Endothelial cell of umbilical vein (primary cell): ENCODE results near the gene PRDM12. TPM values are rescaled to one million over a fixed set of nuclear protein-coding genes. Genes with fewer than 3 reads are reported as not detected.

Experiments used
- BruUV-seq: library from RNA; stranded (reverse); fragments of 400-500 nt; replicated peaks from 2 replicates; lab custom pipeline; 2021; lab: Mats Ljungman, UMichigan
- CTCF ChIA-PET: fragments of 300-600, 350-600 bp; sonication (Branson Sonifier 250); formaldehyde crosslinking; loops from one replicate; lab custom pipeline; 2021; ENCODE audit warnings: antibody characterized with exemption, inconsistent platforms; lab: Charles Lee
- POLR2A ChIA-PET: fragments of 300-600, 350-600 bp; sonication (Branson Sonifier 250); formaldehyde crosslinking; loops from one replicate; lab custom pipeline; 2021; ENCODE audit warnings: antibody characterized with exemption, inconsistent platforms; lab: Charles Lee
- DNase-seq: peaks from one replicate; pipeline ENCODE4 v3.0.0-alpha.2; 2011; ENCODE audit warnings: low read depth, low spot score
- FAIRE-seq: peaks from 2 replicates; lab custom pipeline; 2011; peaks lifted over from hg19 to GRCh38; lab: Jason Lieb, UNC
- H2AFZ ChIP-seq: 2 replicates; pipeline ENCODE4 v1.6.0; 2012; ENCODE audit warnings: low read depth, low read length, control low read depth, inconsistent platforms
- H3K27ac ChIP-seq: 2 replicates; pipeline ENCODE4 v1.5.1; 2011; ENCODE audit warnings: low read depth, mild to moderate bottlenecking, control low read depth, low read length, moderate library complexity; ENCODE audit not compliant: insufficient read depth
- H3K27me3 ChIP-seq, 2 experiments: 2 replicates each; pipeline versions ENCODE4 v1.6.0 to v1.6.1; 2011; ENCODE audit warnings: low read length in 2 of 2, mixed read lengths in 1 of 2; ENCODE audit not compliant: control insufficient read depth in 2 of 2, insufficient read depth in 2 of 2
- H3K36me3 ChIP-seq, 2 experiments: 2 replicates in 1 of 2; 3 replicates in 1 of 2; pipeline ENCODE4 v1.5.1; 2011; ENCODE audit warnings: low read length in 2 of 2, mild to moderate bottlenecking in 1 of 2, moderate library complexity in 1 of 2; ENCODE audit not compliant: control insufficient read depth in 2 of 2, insufficient read depth in 2 of 2; ENCODE audit errors: extremely low read depth in 1 of 2
- H3K4me1 ChIP-seq: 3 replicates; pipeline ENCODE4 v1.5.1; 2011; ENCODE audit warnings: mild to moderate bottlenecking, low read length; ENCODE audit not compliant: control insufficient read depth, insufficient read depth; ENCODE audit errors: extremely low read depth
- H3K4me2 ChIP-seq: 2 replicates; pipeline ENCODE4 v1.6.1; 2011; ENCODE audit warnings: low read length, control low read depth, mixed read lengths; ENCODE audit not compliant: insufficient read depth
- H3K4me3 ChIP-seq, 3 experiments: fragments of 200-600 bp in 1 of 3; sonication (generic), shearing (Covaris generic) in 1 of 3; replicated peaks in 1 of 3; 2 replicates each; pipeline ENCODE4 v1.5.1; 2011 to 2016; ENCODE audit warnings: control low read depth in 3 of 3, low read length in 3 of 3, mild to moderate bottlenecking in 2 of 3, inconsistent platforms in 1 of 3, low read depth in 1 of 3, moderate library complexity in 1 of 3; ENCODE audit not compliant: insufficient read depth in 1 of 3
- H3K79me2 ChIP-seq: 2 replicates; pipeline ENCODE4 v1.6.0; 2012; ENCODE audit warnings: low read length, inconsistent platforms; ENCODE audit not compliant: control insufficient read depth, insufficient read depth
- H3K9ac ChIP-seq: replicated peaks from 2 replicates; pipeline ENCODE3; 2011; ENCODE audit warnings: low read length, control low read depth; ENCODE audit not compliant: insufficient read depth; ENCODE audit errors: extremely low read depth
- H3K9me1 ChIP-seq: replicated peaks from 3 replicates; pipeline ENCODE4 v1.6.0; 2011; ENCODE audit warnings: mild to moderate bottlenecking, low read length; ENCODE audit not compliant: control insufficient read depth, insufficient read depth; ENCODE audit errors: extremely low read depth
- H3K9me3 ChIP-seq: replicated peaks from 2 replicates; pipeline ENCODE4 v1.5.1; 2012; ENCODE audit warnings: low read length, inconsistent platforms; ENCODE audit not compliant: control insufficient read depth, insufficient read depth
- H4K20me1 ChIP-seq: replicated peaks from 2 replicates; pipeline ENCODE3; 2011; ENCODE audit warnings: mild to moderate bottlenecking, low read length; ENCODE audit not compliant: control insufficient read depth, insufficient read depth; ENCODE audit errors: extremely low read depth
- EZH2 ChIP-seq: IDR thresholded peaks from 2 replicates; pipeline ENCODE4 v1.6.1; 2012; ENCODE audit warnings: borderline replicate concordance, low read depth, mild to moderate bottlenecking, moderate library complexity, low read length, inconsistent platforms; ENCODE audit not compliant: severe bottlenecking
- FOS ChIP-seq: IDR thresholded peaks from 2 replicates; pipeline ENCODE4 v1.6.1; 2011; ENCODE audit warnings: mild to moderate bottlenecking, low read length, moderate library complexity, borderline replicate concordance; ENCODE audit not compliant: insufficient read depth
- JUN ChIP-seq: IDR thresholded peaks from 2 replicates; pipeline ENCODE4 v1.6.1; 2011; ENCODE audit warnings: borderline replicate concordance, low read depth; ENCODE audit not compliant: insufficient read length, insufficient read depth
- MYC ChIP-seq: IDR thresholded peaks from one replicate; pipeline ENCODE4 v1.6.1; 2011; ENCODE audit warnings: mild to moderate bottlenecking, low read depth, low read length
- POLR2AphosphoS5 ChIP-seq: IDR thresholded peaks from 2 replicates; pipeline ENCODE4 v1.6.1; 2012; ENCODE audit warnings: low read depth, mild to moderate bottlenecking, control low read depth, low read length, moderate library complexity; ENCODE audit not compliant: insufficient read depth
- dilution Hi-C: fragments of 300-500 bp; cut with MboI; formaldehyde crosslinking; loops from one replicate; pipeline ENCODE4 v1.15.0; 2019; ENCODE audit warnings: low sequenced_read_pairs; ENCODE audit not compliant: extremely low pct_ligation_motif_present
- intact Hi-C: fragments of 100-400 bp; cut with micrococcal nuclease; formaldehyde crosslinking; loops from one replicate; pipeline ENCODE4 v1.10.0; 2022
- polyA plus RNA-seq, 4 experiments: library from polyadenylated mRNA; depleted of rRNA in 3 of 4; stranded (reverse) in 3 of 4; unstranded in 1 of 4; fragments of >200 nt; gene quantifications; 2 replicates each; pipeline versions ENCODE4 v1.2.1 to v1.2.3, GENCODE V29; 2011 to 2012; ENCODE audit warnings: missing spikeins in 1 of 4
- total RNA-seq: library from RNA; stranded (reverse); gene quantifications from 2 replicates; pipeline ENCODE4 v1.2.3, GENCODE V29; 2021
- TF ChIP-seq, protein P1 (sequence below), 2 donors: IDR thresholded peaks; 1 replicate in 1 of 2; 2 replicates in 1 of 2; pipeline ENCODE4 v1.5.1; 2011; ENCODE audit warnings: low read length in 2 of 2, mild to moderate bottlenecking in 2 of 2, moderate library complexity in 2 of 2, control low read depth in 1 of 2, inconsistent platforms in 1 of 2, low read depth in 1 of 2; ENCODE audit not compliant: insufficient read depth in 1 of 2; ENCODE audit errors: extremely low read depth in 1 of 2

The PRDM12 gene
- total and polyA plus RNA-seq, 2 donors (not counting 3 experiments of a cell fraction or from before 2014, with no cell fraction given): not detected

DNA sequence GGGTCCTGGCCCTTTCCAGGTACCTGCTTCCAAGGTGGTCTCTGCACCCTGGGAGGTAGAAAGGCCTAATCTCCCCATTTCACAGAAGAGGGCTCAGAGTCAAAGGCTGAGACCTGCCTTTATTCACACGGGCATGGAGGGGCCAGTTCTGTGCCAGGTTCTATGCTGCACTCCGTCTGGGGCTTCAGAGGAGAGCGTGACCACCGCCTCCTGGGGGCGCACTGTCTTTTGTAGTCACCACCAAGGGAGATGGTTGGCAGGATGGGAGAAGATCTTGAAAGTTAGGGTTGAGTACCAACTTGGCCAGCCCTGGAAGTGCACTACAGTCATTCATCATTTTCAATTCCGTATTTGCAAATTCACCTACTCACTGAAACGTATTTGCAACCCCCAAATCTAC lies 23.7 kb upstream of the PRDM12 start:
- no peak for DNase-seq
- BruUV-seq: no TSS peak
- Histone ChIP-seq H3K27ac (no peak overlapping the region), H2AFZ (no peak overlapping the region), H3K4me2 (no peak overlapping the region), H3K36me3 (peaks cover 0 to 17% of the 10 kb centered on the region in 2 experiments), H4K20me1 (no peaks in the 10 kb centered on the region), H3K4me3 (no peak overlapping the region), H3K79me2 (no peaks in the 10 kb centered on the region), H3K9ac (no peak overlapping the region), H3K4me1 (no peaks in the 10 kb centered on the region), H3K9me3 (no peaks in the 10 kb centered on the region), H3K27me3 (no peaks in the 10 kb centered on the region), H3K9me1 (no peaks in the 10 kb centered on the region)
- intact Hi-C loops (no loop called here), dilution Hi-C loops (no loop called here)
- POLR2A ChIA-PET: no interaction called here
- FAIRE-seq: no peak
- CTCF ChIA-PET: interaction anchor here (1.1 kb wide), 1 partner anchor 41 kb away, joined by 4 read pairs; no protein-coding TSS in a partner anchor
- no peak for TF ChIP-seq POLR2AphosphoS5
- no peak for TF ChIP-seq EZH2
- TF ChIP-seq FOS: no peak
- TF ChIP-seq, protein P1, sequence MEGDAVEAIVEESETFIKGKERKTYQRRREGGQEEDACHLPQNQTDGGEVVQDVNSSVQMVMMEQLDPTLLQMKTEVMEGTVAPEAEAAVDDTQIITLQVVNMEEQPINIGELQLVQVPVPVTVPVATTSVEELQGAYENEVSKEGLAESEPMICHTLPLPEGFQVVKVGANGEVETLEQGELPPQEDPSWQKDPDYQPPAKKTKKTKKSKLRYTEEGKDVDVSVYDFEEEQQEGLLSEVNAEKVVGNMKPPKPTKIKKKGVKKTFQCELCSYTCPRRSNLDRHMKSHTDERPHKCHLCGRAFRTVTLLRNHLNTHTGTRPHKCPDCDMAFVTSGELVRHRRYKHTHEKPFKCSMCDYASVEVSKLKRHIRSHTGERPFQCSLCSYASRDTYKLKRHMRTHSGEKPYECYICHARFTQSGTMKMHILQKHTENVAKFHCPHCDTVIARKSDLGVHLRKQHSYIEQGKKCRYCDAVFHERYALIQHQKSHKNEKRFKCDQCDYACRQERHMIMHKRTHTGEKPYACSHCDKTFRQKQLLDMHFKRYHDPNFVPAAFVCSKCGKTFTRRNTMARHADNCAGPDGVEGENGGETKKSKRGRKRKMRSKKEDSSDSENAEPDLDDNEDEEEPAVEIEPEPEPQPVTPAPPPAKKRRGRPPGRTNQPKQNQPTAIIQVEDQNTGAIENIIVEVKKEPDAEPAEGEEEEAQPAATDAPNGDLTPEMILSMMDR (IDR thresholded peaks at IDR 0.05; ENCODE audit: extremely low read depth in 1 of 2, insufficient read depth in 1 of 2, low read depth in 1 of 2, low read length in 2 of 2): no peak
- TF ChIP-seq JUN: no peak
- TF ChIP-seq MYC: no peak
